Right lobe of liver (tissue), 6 donors: Measurements from ENCODE around the gene MBNL2. TPM values are rescaled to one million over a fixed set of nuclear protein-coding genes. Genes with fewer than 3 reads are reported as not detected.
A peak's percentile ranks its signal among the peaks of the same experiment; 100 is the strongest.

ENCODE experiments used
- ATAC-seq, 4 donors: fragments of 200-7000 bp; cut with Tn5 transposase; one replicate each; pipeline ENCODE4 v1.9.1; 2020; ENCODE audit warnings: mild to moderate bottlenecking in 4 of 4, moderate library complexity in 4 of 4
- DNase-seq, 3 donors: peaks; one replicate each; pipeline ENCODE4 v3.0.0-alpha.2; 2020
- H3K27ac ChIP-seq, 3 donors: fragments of 200-600 bp; one replicate each; pipeline ENCODE4 v1.8.0; 2022
- H3K27me3 ChIP-seq, 2 donors: fragments of 200-600 bp; one replicate each; pipeline ENCODE4 v1.8.0; 2022
- H3K36me3 ChIP-seq, 4 donors: fragments of 200-600 bp; sonication (generic) in 1 of 4; one replicate each; pipeline versions ENCODE4 v1.5.1 to v1.8.0; 2017 to 2022; ENCODE audit warnings: control low read depth in 1 of 4
- H3K4me1 ChIP-seq, 4 donors: fragments of 200-600 bp; sonication (generic) in 1 of 4; one replicate each; pipeline versions ENCODE4 v1.5.1 to v1.8.0; 2017 to 2022; ENCODE audit warnings: control low read depth in 1 of 4
- H3K4me3 ChIP-seq, 3 donors: fragments of 200-600 bp; one replicate each; pipeline ENCODE4 v1.8.0; 2022
- H3K9me3 ChIP-seq, 4 donors: fragments of 200-600 bp; sonication (generic) in 1 of 4; one replicate each; pipeline versions ENCODE4 v1.5.1 to v1.8.0; 2017 to 2022; ENCODE audit warnings: control low read depth in 1 of 4
- POLR2A ChIP-seq: fragments of 450-650 bp; IDR thresholded peaks from one replicate; pipeline ENCODE4 v1.6.1; 2017; ENCODE audit warnings: antibody characterized with exemption, mild to moderate bottlenecking
- WGBS: methylation state at CpG from one replicate; pipeline ENCODE4 v1.1.6; 2018; ENCODE audit warnings: low coverage, low lambda C conversion rate; ENCODE audit not compliant: insufficient coverage; ENCODE audit errors: missing lambda C conversion rate; 5-methylcytosine and 5-hydroxymethylcytosine counted together
- intact Hi-C, 2 donors: fragments of 100-400 bp; cut with DNase I; formaldehyde crosslinking; loops; one replicate each; pipeline versions ENCODE4 v1.11.2 to v1.14.1; 2022
- total RNA-seq, 6 experiments: library from RNA; depleted of rRNA in 2 of 6; stranded (reverse); fragments of >200 nt in 2 of 6; fragmentation: NEBNext Ultra II Directional in 3 of 6; extraction: Animal tissue kit (Norgen Biotek cat#: 25700) in 3 of 6; gene quantifications; one replicate each; pipeline versions ENCODE4 v1.1.0 to v1.2.4, GENCODE V29; 2016 to 2023
- TF ChIP-seq, protein P1 (sequence below), 4 donors: fragments of 200-600 bp in 3 of 4; fragments of 450-650 bp in 1 of 4; IDR thresholded peaks; one replicate each; pipeline versions ENCODE4 v1.5.1 to v1.8.0; 2016 to 2022; ENCODE audit warnings: antibody characterized with exemption in 4 of 4, mild to moderate bottlenecking in 2 of 4
- donor health status: DM: no; HTN: yes; CAD: no.
- donor health status: DM: no; HTN: no; CAD: no.
- donor health status: DM: no; HTN: no; CAD: no.
- donor health status: DM: no; HTN: yes; CAD: no.
- donor health status: DM: no; HTN: yes; CAD: no.

Gene MBNL2
- total RNA-seq, 6 experiments from 2014 or later: 30.3 to 135 (median 81.5) TPM

DNA sequence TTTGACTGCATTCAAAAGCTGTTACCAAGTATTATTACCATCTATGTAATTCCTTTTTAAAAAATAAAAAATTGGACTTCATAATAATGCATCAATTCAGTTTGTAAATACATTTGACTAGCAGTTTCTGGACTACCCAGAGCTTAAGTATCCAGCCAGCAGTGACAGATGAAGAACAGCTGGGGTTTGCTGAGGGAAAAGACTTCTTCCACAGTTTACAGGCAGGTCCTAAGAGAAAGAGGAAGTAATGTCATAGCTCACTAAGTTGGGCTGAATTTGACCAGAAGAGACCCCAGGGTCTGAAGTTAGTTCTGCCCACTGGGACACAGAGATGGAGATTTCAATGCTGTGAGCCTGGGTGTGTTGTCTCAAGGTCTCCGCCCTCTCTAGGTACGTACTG is 96.4 kb downstream of the MBNL2 start:
- no peak overlapping the region for H3K27ac ChIP-seq
- intact Hi-C loops: no loop called here

DNA sequence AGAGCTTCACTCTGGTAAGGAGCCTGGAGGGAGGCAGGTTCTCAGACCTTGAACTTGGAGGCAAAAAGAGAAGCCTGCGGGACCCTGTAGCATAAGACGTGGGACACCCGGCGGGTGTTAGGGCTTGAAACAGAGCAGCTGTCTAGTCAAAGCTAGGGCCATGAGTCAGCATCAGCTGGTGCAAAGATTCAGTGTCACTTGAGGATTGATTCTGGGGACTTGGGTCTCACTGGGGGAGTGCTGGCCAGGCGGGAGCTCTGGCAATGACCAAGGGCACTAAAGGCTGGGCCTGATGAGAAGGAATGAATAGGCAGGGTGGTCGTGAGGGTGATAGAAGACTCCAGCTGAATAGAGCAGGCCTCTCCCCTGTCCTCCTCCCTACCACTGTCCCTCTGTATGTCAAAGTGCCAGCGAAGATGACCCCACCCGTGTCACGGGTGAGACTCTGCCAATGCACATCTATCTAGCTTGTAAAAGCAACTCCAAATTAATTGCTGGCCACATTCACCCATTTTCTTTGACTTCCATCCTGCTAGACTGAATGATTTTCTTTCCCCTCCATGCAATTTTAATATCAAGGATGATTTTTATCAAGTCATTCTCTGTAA is 97.1 kb downstream of the MBNL2 start:
- H3K4me1 ChIP-seq: peaks cover 0 to 5% (median 0%) of the 10 kb centered on the region in 4 donors
- no peaks in the 10 kb centered on the region for H3K36me3 ChIP-seq
- TF ChIP-seq POLR2A: no peak
- TF ChIP-seq, protein P1, sequence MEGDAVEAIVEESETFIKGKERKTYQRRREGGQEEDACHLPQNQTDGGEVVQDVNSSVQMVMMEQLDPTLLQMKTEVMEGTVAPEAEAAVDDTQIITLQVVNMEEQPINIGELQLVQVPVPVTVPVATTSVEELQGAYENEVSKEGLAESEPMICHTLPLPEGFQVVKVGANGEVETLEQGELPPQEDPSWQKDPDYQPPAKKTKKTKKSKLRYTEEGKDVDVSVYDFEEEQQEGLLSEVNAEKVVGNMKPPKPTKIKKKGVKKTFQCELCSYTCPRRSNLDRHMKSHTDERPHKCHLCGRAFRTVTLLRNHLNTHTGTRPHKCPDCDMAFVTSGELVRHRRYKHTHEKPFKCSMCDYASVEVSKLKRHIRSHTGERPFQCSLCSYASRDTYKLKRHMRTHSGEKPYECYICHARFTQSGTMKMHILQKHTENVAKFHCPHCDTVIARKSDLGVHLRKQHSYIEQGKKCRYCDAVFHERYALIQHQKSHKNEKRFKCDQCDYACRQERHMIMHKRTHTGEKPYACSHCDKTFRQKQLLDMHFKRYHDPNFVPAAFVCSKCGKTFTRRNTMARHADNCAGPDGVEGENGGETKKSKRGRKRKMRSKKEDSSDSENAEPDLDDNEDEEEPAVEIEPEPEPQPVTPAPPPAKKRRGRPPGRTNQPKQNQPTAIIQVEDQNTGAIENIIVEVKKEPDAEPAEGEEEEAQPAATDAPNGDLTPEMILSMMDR (IDR thresholded peaks at IDR 0.05): no peak
- WGBS: 23% methylated on average over 2 of the region's 9 CpGs
- intact Hi-C loops: no loop called here
- no peak for DNase-seq
- H3K27ac ChIP-seq: no peak overlapping the region
- no peaks in the 10 kb centered on the region for H3K27me3 ChIP-seq
- peak in 3 of 4 donors; percentile 17 to 23 (median 18) for ATAC-seq
- H3K9me3 ChIP-seq: no peaks in the 10 kb centered on the region
- no peak overlapping the region for H3K4me3 ChIP-seq

More for the DNA sequence above, 96.4 kb downstream of the MBNL2 start:
- no peak overlapping the region for H3K4me3 ChIP-seq
- H3K27me3 ChIP-seq: no peaks in the 10 kb centered on the region
- H3K36me3 ChIP-seq: no peaks in the 10 kb centered on the region
- no peak for DNase-seq
- H3K9me3 ChIP-seq: no peaks in the 10 kb centered on the region
- H3K4me1 ChIP-seq: peaks cover 0 to 5% (median 0%) of the 10 kb centered on the region in 4 donors
- ATAC-seq: no peak
- WGBS: 75% methylated on average over 2 of the region's 2 CpGs
- no peak for TF ChIP-seq POLR2A
- TF ChIP-seq, protein P1 (IDR thresholded peaks at IDR 0.05): no peak

DNA sequence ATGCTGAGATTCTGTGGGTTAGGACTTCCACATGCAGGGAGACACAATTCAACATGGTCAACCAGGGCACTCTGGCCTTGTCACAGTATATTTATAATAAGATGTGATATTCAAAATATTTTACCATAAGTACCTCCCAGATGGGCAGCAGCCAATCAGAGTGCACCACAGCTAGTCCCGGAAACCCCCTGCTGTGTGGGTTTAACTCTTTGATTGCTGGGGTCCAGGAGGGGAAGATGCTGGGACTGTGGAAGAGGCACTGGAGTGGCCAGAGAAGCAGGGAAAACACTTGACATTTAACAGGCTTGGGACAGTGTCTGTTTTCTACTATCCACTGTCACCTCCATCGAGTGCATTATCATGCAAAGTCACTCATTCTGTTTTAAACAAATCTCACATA is 99.0 kb downstream of the MBNL2 start:
- 38% methylated on average over 2 of the region's 2 CpGs for WGBS
- ATAC-seq (no peak), DNase-seq (no peak)
- Histone ChIP-seq H3K9me3 (no peaks in the 10 kb centered on the region), H3K27ac (no peak overlapping the region), H3K4me1 (no peaks in the 10 kb centered on the region), H3K4me3 (no peak overlapping the region), H3K27me3 (no peaks in the 10 kb centered on the region), H3K36me3 (no peaks in the 10 kb centered on the region)
- intact Hi-C loops: no loop called here
- TF ChIP-seq, protein P1 (IDR thresholded peaks at IDR 0.05): no peak
- no peak for TF ChIP-seq POLR2A

DNA sequence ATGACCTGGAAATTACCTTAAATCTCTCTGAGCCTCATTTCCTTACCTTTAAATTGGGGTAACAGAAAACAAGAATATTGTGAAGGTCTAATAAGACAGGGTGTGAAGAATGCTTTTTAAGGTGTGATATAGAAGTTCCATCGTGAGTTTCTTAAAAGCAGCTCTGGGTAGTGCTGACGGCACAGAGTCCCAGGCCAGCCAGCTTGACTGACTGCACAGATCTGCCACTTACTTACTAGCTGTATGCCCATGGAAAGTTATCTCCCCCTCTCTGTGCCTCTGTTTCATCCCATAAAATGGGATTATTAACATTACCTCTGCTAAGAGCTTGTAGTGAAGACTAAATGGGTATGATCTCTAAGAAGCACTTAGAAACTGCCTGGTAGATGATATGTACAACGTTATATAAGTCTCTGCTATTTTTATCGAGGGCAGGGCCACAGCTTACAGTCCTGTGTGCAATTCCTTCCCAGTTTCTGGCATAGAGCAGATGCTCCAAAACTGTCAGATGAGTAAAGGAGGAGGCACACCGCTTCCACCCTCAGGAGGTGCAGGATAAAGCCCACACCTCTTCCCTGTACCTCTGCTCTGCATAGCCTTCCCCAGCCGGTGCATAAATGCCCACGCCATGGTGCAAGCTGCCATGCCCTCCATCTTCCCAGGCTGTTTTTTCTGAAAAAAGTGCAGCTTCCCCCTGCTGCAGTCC is 99.6 kb downstream of the MBNL2 start:
- no peak overlapping the region for H3K27ac ChIP-seq
- H3K4me3 ChIP-seq: no peak overlapping the region
- peak in 2 of 4 donors; percentile 5 to 38 for ATAC-seq
- H3K9me3 ChIP-seq: no peaks in the 10 kb centered on the region
- DNase-seq: no peak
- H3K36me3 ChIP-seq: no peaks in the 10 kb centered on the region
- intact Hi-C loops: no loop called here
- TF ChIP-seq, protein P1 (IDR thresholded peaks at IDR 0.05): no peak
- TF ChIP-seq POLR2A: no peak
- no peaks in the 10 kb centered on the region for H3K27me3 ChIP-seq
- H3K4me1 ChIP-seq: no peaks in the 10 kb centered on the region
- WGBS: 85% methylated on average over 6 of the region's 7 CpGs
